Peyer's patch (tissue), 4 donors: Measurements from ENCODE around the gene TFAP2C. TPM values are rescaled to one million over a fixed set of nuclear protein-coding genes. Genes with fewer than 3 reads are reported as not detected.

Source experiments
- DNase-seq, 3 donors: peaks; one replicate each; pipeline ENCODE4 v3.0.0-alpha.2; 2017 to 2019
- H3K27ac ChIP-seq, 4 donors: fragments of 200-600 bp; sonication (generic); one replicate each; pipeline ENCODE4 v1.5.1; 2016 to 2019
- H3K27me3 ChIP-seq, 2 donors: fragments of 200-600 bp; sonication (generic); one replicate each; pipeline ENCODE4 v1.5.1; 2019
- H3K36me3 ChIP-seq, 3 donors: fragments of 200-600 bp; sonication (generic); one replicate each; pipeline ENCODE4 v1.5.1; 2016 to 2019
- H3K4me1 ChIP-seq, 4 donors: fragments of 200-600 bp; sonication (generic); one replicate each; pipeline ENCODE4 v1.5.1; 2016 to 2019
- H3K4me3 ChIP-seq, 4 donors: fragments of 200-600 bp; sonication (generic); 1 replicate in 3 of 4; 2 replicates in 1 of 4; pipeline ENCODE4 v1.5.1; 2016 to 2019; ENCODE audit warnings: mild to moderate bottlenecking in 1 of 4
- H3K9me3 ChIP-seq, 4 donors: fragments of 200-600 bp; sonication (generic); one replicate each; pipeline ENCODE4 v1.5.1; 2016 to 2019; ENCODE audit warnings: mild to moderate bottlenecking in 1 of 4
- CTCF ChIP-seq, 6 experiments: fragments of 450-650 bp in 4 of 6; fragments of 200-600 bp in 2 of 6; sonication (generic) in 1 of 6; IDR thresholded peaks; one replicate each; pipeline ENCODE4 v1.5.1; 2017 to 2019; ENCODE audit warnings: antibody characterized with exemption in 6 of 6, mild to moderate bottlenecking in 3 of 6, moderate library complexity in 1 of 6
- POLR2A ChIP-seq, 2 donors: fragments of 450-650 bp; IDR thresholded peaks; one replicate each; pipeline ENCODE4 v1.5.1; 2017; ENCODE audit warnings: antibody characterized with exemption in 2 of 2, mild to moderate bottlenecking in 2 of 2, moderate library complexity in 2 of 2
- total RNA-seq, 4 donors: library from RNA; depleted of rRNA; stranded (reverse); fragments of >200 nt; gene quantifications; one replicate each; pipeline ENCODE4 v1.1.0, GENCODE V29; 2016

Gene TFAP2C
- total RNA-seq, 4 donors from 2014 or later = not detected

- no peaks in the 10 kb centered on the region for H3K4me1 ChIP-seq
- no peaks in the 10 kb centered on the region for H3K27me3 ChIP-seq
- no peaks in the 10 kb centered on the region for H3K36me3 ChIP-seq
- no peaks in the 10 kb centered on the region for H3K9me3 ChIP-seq
- no peak overlapping the region for H3K4me3 ChIP-seq
- TF ChIP-seq CTCF (IDR thresholded peaks at IDR 0.05) = no peak
- TF ChIP-seq POLR2A (IDR thresholded peaks at IDR 0.05) = no peak
- DNase-seq = no peak
- H3K27ac ChIP-seq = no peak overlapping the region
These were observed 36.3 kb upstream of the TFAP2C start for GRCh38 chr20:56592817-56593216.

- Histone ChIP-seq H3K4me1 (no peaks in the 10 kb centered on the region), H3K27ac (no peak overlapping the region), H3K9me3 (no peaks in the 10 kb centered on the region), H3K36me3 (no peaks in the 10 kb centered on the region), H3K27me3 (no peaks in the 10 kb centered on the region), H3K4me3 (no peak overlapping the region)
- TF ChIP-seq POLR2A (IDR thresholded peaks at IDR 0.05) (no peak), CTCF (IDR thresholded peaks at IDR 0.05) (no peak)
- no peak for DNase-seq
These were observed 33.2 kb upstream of the TFAP2C start for GRCh38 chr20:56595746-56596475.

- Histone ChIP-seq H3K4me3 (no peak overlapping the region), H3K27ac (no peak overlapping the region), H3K4me1 (no peaks in the 10 kb centered on the region), H3K36me3 (no peaks in the 10 kb centered on the region), H3K9me3 (no peaks in the 10 kb centered on the region), H3K27me3 (no peaks in the 10 kb centered on the region)
- no peak for DNase-seq
- TF ChIP-seq POLR2A (IDR thresholded peaks at IDR 0.05) (no peak), CTCF (IDR thresholded peaks at IDR 0.05) (no peak)
These were observed 27.9 kb upstream of the TFAP2C start for GRCh38 chr20:56601166-56601565.

- TF ChIP-seq CTCF (IDR thresholded peaks at IDR 0.05) (no peak), POLR2A (IDR thresholded peaks at IDR 0.05) (no peak)
- no peak for DNase-seq
These were observed 24.4 kb upstream of the TFAP2C start for GRCh38 chr20:56604673-56605072.

GRCh38 chr20:56605261-56605996 lies 23.7 kb upstream of the TFAP2C start:
- TF ChIP-seq POLR2A (IDR thresholded peaks at IDR 0.05) (no peak), CTCF (IDR thresholded peaks at IDR 0.05) (no peak)
- Histone ChIP-seq H3K27ac (no peak overlapping the region), H3K36me3 (no peaks in the 10 kb centered on the region), H3K27me3 (no peaks in the 10 kb centered on the region), H3K9me3 (no peaks in the 10 kb centered on the region), H3K4me1 (no peaks in the 10 kb centered on the region), H3K4me3 (no peak overlapping the region)
- no peak for DNase-seq

More at GRCh38 chr20:56604673-56605072, 24.4 kb upstream of the TFAP2C start:
- H3K36me3 ChIP-seq = no peaks in the 10 kb centered on the region
- no peak overlapping the region for H3K27ac ChIP-seq
- no peaks in the 10 kb centered on the region for H3K9me3 ChIP-seq
- H3K27me3 ChIP-seq = no peaks in the 10 kb centered on the region
- no peak overlapping the region for H3K4me3 ChIP-seq
- H3K4me1 ChIP-seq = no peaks in the 10 kb centered on the region
